NCI-H510A (cell line): ENCODE results near the gene KCNE1.
"Not testable (repeated sequence)": the region's sequence is repeated elsewhere in the genome, so short reads cannot be mapped to it uniquely, and the experiment has no call there.

Experiments
- DNase-seq: peaks from one replicate; lab custom pipeline; 2025; lab: John Stamatoyannopoulos, UW

KCNE1 gene

DNA sequence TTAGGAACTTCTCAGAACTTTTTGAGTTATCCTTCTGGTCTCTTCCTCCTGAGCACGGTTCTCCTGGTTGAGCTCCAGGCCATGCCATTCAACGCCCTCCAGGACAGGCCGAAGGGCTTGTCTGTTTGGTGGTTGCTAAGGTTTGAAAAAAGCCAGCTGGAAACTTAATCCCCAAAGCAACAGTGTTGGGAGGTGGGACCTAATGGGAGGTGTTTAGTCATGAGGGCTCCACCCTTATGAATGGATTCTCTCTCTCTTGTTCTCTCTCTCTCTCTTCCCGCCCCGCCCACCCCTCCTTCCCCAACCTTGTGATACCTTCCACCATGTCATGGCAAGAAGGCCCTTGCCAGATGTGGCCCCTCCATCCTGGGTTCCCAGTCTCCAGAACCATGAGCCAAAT, 829 bp downstream of the KCNE1 start:
- no peak for DNase-seq

DNA sequence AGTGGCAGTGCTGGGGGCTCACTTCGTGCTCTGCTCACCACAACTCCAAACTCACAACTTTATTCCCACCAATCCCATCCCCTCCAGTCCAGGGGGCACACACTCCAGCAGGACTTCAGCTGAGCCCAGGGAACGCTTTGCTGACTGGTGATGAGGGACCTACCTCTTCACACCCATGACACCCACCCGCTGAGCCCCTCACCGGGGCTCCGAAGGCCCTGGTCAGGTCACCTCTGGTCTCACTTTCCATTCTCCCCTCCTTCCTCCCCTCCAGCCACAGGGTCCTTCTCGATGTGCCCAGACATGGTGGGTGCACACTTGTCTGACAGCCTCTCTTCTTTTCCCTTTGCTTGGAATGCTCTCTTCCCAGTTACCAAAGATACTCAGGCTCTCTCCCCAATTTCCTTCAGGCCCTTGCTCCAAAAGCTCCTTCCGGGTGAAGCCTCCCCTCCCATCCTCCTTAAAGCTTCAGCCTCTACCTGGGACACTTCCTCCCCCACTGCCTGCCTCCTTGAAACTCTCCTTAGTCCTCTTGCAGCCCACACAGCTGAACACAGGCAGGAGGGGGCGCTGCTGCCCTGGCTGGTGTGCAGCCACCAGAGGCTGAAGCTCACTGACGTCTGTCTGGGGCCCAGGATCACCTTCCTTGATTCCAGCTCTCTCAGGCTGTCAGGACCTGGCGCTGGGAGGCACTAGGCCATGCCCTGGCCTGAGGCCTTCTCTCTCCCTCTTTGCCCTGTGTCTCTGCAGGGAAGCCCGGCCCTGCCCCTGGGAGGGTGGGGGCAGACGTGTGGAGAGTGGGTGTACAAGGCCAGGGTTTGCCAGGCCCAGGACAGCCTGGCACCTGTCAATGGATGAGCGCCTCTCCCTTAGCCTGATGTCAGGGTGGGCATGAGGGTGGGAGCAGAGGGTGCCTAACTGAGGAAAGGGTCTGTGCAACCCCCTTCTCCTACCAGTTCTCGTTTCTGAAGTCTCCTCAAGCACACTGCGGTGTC, 1.6 kb downstream of the KCNE1 start:
- DNase-seq = peak; percentile 35

DNA sequence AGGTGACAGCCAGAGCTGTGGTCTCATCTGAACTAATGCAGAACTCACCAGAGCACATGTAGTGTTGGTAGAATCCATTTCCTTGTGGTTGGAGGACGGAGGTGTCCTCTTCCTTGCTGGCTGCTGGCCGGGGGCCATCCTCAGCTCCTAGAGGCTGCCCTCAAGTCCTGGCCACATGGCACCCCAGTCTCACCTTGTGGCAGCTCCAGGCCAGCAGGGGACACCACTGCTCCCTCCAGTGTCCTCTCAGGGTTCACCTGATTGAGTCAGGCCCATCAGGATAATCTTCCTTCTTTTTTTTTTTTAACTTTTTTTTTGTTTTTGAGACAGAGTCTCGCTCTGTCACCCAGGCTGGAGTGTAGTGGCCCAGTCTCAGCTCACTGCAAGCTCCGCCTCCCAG, 2.9 kb downstream of the KCNE1 start:
- no peak for DNase-seq

DNA sequence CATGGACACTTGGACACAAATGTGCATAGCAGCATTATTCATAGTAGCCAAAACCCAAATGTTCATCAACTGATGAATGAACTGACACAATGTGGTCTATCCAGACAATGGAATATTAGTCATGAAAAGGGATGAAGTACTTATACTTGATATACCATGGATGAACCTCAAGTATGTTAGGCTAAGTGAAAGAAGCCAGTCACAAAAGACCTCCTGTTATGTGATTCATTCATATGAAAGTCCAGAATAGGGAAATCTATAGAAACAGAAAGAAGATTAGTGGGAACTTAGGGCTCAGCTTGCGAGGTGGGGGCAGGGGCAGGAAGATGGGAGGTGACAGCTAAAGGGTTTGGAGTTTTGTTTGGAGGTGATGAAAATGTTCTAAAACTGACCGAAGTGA, 7.4 kb downstream of the KCNE1 start:
- no peak for DNase-seq

DNA sequence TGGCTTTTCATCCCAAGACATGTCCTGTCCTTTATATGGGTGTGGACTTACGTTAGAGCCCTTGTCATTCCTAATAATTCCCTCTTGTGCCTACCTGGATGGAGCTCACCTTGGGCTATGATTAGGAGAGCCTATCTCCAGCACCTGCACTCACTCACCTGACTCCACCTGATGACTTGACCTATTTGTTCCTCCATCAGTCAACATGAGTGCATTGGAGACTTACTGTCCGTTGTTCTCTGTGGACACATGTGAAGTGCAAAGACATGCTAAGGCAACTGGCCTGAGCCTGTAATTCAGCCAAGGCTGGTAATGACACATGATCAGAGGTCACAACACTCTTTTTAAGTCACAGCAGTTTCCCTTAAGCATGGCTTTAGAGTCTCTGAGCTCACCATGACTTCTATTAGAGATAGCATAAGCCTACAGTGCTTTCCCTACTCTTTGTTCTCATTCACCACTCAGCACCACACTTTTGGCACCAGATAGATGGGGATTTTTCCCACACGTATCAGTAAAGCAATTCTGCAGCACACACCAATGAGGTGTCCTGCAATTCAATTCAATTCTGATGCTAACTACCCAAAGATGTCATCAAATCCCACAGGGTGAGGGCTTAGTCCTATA, 9.4 kb downstream of the KCNE1 start:
- DNase-seq = no peak

DNA sequence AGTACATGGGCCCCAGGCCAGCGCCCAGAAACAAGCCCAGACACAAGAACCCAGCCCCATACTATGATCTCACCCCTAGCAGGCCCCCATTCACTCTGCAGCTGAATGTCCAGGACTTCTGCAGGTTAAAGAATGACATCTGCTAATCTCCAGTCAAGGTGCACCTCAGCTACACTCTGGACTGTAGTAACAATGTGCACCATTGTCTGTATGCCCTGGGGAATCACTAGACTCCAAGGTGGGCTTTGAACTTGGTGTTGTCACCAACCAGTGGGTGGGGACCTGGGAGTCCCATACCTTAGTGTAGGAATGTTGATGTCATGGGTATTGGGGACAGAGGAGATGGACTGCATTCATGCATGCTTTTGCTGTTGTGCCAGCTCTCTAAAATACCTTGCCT, 10.3 kb downstream of the KCNE1 start:
- DNase-seq = no peak

DNA sequence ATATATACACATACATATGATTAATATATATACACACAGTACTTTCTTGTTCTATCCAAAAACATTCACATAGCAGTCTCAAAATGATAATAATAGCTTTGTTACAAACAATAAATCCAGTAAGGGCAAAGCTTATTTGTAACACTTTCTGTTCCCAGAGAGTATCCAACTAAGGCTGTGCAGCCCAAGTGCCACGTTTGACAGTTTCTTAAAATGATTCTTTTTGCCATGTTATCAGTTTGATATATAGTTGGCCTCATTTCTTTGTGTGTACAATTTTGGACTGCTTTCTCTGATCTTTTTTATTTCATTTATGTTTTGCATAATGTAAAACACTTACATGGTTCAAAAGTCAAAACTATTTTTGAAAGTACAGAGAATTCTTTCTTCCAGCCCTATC, 11.8 kb downstream of the KCNE1 start:
- no peak for DNase-seq

DNA sequence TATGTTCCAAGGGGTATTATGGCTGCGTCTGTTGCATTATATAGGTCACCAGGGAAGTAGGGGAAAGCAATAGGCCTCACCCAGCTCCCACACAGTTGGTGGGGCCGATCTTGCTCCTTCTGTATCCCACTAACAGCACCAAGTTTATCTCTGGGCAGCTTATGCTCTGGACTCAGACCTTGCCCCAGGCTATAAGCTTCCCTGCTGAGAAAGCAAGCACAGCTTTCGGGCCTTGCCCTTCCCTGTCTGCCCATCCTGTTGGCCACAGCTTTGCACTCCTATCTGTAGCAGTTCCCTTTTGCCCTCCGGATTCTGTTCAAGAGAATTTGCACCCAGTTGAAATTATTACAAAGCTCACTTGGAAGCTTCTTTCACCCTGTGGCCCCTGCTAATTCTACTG, 12.9 kb downstream of the KCNE1 start:
- no peak for DNase-seq

DNA sequence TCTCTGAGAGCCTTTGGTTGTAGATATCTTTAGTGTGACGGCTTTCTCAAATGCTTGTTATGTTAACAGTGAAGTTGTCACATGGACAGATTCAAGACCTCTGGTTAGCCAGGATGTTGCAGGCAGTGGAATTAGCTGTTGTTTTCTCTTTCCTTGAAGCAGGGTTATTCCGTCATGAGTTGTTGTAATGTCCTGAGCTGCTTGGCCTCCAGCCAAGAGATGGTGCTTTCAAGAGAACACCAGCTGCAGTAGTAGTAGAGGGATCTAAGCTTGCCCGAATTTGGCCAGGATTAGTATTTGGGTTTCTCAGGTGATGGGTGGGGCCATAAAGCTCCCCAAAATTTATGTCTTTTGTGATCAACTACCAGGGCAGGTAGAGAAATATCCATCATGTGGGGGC, 13.4 kb downstream of the KCNE1 start:
- DNase-seq = peak; percentile 50

DNA sequence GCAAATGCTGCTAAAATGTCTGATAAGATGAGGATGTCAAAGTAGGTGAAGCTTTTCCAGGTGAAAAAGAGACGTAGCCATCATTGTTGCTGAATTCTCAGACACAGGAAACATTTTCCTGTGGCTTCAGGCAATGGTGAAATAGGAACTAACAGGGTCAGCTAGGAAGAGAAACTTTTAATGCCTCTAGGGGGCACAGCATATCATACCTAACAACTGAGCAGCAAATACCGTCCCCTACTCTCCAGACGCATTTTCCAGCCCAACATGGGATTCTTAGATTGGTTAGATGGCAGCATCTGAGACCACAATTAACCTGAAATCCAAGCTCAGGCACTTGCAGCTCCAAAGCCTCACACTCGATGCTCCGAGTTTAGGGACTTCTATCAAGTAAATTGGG, 28.2 kb downstream of the KCNE1 start:
- DNase-seq = not testable (repeated sequence)

DNA sequence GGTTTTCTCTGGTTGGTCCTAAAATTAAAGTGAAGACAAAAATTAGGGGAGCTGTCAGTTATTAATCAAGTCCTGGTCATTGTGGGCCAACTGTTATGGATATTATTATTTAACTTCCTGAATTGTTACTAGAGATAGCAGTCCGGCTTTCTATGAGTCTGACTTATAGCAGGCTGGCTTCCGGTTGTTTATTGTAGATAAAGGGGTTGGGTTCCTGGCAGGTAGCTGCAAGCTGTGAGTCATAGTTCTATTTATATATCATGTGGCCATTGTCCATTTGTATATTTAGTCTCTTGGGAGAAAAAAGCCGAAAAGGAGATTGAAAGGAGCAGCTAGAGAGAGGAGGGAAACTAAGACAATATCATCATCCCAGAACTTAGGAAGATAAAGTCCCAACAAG, 28.6 kb downstream of the KCNE1 start:
- not testable (repeated sequence) for DNase-seq

DNA sequence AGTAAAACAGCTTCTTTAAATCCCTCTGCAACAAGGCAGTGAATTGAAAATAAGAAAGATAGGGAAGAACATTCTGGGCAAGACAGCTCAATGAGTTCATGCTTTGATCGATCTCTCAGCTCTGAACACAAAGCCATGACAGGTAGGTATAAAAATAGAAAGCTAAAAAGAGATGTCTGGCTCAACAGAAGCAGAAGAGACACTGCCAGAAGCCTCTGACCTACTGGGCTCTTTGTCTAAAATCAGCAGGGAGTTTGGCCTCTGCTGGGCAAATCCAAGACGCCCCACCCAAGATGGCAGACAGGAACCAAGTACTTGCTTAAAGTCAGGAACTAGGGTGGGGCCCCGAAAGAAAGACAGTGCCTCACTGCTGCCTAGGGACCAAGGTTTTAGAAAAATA, 44.7 kb downstream of the KCNE1 start:
- DNase-seq = not testable (repeated sequence)

DNA sequence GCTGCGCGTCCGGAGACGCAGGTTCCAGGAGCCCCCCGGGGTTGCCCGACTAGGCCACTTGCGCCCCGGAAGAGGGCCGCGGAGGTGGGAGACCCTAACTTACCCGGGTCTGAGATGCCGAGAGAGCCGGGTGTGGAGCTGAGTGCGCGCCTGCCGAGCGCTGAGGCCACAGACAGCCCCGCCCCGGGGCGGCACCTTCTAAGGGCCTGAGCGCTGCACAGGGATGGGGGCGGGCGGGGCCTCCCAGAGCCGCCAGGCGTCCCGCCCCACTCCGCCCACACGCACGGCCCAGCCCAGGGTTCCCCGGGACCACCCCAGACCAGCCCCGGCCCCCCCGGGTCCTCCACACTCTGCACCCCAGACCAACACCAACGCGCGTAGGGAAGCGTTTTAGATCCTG, 52.6 kb downstream of the KCNE1 start:
- DNase-seq = not testable (repeated sequence)

DNA sequence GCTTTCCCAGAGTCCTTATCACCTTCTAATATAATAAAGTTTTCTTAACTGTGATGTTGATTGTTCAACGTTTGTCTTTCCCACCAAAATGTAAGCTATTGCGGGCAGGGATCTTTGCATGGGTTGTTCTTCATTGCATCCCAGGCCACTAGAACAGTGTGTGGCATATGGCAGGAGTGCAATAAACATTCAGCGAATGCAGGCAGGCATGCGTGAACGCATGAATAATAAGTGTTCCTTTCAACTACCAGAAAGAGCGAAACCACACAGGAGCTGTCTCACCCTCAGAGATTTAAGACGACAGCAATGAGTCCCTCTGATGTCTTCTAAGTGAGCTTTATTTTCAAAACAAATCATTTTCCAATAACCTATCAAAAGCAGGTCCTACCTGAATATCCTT, 53.7 kb downstream of the KCNE1 start:
- DNase-seq = not testable (repeated sequence)

DNA sequence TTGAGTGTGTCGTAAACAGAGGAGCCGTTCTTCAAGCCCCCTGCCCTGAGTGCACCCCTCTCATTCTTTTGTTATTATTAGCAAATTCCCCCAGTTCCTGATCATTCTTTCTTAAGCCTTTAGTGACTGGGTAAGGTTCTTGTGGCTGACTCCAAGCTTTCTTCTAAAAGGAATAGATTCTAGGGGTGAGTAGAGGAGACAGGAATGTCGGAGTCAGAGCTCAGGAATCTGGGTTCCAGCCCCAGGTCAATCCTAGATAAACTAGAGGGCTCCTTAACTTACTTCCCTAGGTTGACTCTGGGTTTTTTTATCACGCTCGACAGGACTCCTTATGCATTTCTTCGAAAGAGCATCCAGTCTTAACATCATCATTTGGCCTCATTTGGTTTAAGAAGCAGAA, 55.8 kb downstream of the KCNE1 start:
- not testable (repeated sequence) for DNase-seq

DNA sequence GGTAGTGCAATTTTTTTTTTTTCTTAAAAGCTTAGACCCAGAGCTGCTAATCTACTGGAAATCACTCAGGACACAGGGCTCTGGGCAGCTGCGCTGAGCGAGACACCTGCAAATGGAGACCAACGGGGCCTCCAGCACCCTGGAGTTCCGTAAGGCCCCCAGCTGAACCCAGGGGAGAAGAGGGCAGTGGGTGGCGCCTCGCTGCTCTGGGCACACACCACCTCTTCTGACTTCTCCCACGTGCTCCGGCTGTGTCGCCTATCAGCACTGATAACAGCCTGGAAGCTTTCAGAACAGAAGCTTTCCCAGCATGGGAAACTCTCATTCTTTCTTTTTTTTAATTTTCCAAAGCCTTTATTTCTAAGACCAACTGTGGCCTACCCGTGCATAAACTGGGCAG, 56.4 kb downstream of the KCNE1 start:
- DNase-seq = not testable (repeated sequence)

DNA sequence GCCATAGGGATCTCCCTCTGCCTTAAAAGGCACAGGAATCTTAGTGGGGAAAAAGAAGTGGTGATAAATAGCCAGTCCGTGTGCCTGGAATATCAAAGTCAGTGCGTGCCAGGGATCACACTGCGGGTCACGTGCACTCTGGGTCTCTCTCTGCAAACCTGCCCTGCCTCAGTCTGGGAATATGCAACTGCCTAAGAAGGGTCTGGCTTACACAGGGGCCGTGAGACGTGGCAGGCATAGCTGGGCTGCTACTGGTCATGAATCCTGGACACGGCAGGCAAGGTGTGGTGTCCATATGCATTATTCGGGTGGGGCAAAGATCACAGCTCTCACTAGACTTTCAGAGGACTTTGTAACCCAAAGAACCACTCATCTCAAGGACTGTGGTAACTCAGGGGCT, 65.0 kb downstream of the KCNE1 start:
- DNase-seq = not testable (repeated sequence)

DNA sequence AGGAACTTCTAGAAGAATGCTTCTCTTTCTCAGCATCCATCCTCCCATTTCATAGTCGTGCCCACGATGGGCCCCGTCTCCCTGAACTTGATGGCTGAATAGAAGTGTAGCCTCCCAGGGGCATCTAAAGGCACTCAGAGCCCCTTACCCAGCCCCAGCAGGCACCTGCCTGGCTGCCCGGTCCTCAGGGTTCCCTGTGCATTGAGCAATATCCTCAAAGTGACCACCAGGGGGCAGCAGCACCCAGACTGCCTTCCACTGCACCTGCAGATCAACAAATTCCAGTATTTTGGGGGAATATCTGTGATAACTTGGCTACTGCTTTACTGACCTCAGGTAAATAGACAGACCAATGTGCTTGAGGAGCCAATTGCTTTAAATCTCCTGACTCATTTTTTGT, 68.5 kb downstream of the KCNE1 start:
- not testable (repeated sequence) for DNase-seq

DNA sequence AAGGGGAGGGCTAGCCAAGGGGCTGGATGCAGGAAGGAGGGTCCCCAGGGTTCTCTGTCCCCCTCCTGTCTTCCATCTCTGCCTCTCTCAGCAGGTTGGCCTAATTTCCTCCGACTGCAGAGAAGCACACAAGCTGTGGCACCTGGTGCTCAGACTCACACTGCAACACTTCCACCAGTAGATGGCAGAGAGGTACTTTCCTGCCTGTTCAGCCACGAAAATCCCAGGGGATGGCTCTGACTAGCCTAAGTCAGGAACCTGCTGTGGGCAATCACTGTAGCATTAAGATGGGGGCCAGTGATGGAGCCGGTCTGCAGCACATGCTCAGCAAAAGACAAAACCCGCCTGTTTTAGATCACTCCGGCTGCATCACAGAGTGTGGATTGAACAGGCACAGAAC, 82.3 kb downstream of the KCNE1 start:
- DNase-seq = not testable (repeated sequence)

DNA sequence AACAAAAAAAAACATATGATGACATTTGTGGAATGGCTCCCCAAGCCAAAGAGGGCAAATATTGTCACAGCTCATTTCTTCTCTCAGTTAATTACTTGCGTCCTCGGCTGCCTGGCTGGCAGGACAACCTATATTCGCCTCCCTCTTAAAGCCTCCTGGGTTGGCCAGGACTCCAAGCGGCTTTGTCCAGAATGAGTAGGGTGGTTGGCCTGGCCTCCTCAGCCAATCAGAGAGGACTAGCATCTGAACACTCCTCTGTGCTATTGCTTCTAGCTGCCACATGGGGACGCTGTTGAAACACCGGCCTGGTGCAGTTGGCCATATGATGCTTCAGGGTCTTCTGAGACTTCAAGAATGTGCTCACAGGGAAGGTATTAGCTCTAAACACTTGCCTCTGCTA, 83.6 kb downstream of the KCNE1 start:
- DNase-seq = not testable (repeated sequence)

DNA sequence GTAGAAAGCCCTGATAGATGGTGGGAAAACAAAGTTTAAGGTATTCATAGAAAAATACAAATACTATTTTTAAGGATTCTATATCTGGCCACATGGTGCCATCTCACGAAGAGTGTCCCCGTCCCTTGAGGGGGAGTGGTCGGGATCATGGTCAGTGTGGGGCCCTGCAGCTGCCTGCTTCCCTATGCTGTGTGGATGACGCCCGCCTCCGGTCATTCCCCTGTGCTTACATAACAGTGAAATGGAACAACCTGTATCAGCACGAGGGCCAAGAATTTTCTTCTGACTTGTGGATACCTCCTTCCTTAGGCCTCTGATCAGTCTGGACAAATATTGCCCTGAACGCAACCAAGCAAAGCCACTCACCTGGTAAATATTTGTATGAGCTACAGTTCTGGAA, 84.7 kb downstream of the KCNE1 start:
- DNase-seq = not testable (repeated sequence)

DNA sequence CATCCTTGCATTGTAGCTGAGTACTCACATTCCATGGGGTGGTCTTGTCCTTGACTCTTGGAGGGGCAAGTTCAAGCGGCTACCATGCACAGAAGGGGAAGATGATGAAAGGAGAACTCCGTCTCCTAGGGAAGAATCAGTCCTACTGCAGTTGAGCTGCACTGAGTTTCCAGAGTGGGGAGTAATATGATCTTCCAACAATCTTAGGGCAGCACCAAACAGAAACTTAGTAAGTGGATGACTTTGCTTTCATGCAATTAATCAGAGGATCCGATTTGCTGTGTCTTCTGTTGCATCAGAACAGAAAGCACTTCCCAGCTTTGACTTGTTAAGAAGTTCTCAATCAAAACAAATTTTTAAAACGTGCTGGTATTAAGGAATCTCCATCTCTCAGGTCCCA, 88.2 kb downstream of the KCNE1 start, which contains the start of gene SMIM34:
TSS of gene SMIM34 (minus strand) at position 147 of the 400 bp plus-strand sequence. CDS start at position 35, 112 bp downstream.
- DNase-seq = not testable (repeated sequence)

DNA sequence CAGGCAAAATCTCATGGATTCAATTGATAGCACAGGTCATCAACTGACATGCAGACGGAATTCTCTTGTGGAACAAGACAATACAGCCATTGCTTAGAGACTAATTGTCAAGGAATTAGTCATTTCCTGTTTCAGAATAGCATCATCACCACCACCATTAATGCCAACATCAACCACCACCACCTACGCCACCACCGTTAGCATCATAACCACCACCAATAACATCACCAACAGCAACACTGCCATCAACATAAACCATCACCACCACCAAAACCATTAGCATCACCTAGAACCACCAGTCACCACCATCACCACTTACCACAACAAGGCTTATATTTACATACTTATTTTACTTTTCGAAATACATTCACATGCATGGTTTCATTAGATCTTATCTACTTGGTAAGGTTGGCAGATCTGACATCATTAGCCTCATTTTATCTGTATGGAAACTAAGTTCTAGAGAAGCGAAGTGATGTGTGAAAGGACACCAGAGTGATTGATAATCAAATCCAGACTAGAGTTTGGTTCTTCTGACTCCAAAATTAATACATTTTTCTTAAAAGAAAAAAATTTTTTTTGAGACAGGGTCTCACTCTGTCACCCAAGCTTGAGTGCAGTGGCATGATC, 94.4 kb downstream of the KCNE1 start:
- DNase-seq = not testable (repeated sequence)
